IPS-18a (cell line): ENCODE measurements around the gene EYS.

Experiments
- H3K27ac ChIP-seq: one replicate; pipeline ENCODE4 v1.5.1; 2013; ENCODE audit warnings: low read length
- H3K27me3 ChIP-seq: one replicate; pipeline ENCODE4 v1.6.1; 2013; ENCODE audit warnings: mild to moderate bottlenecking, low read length; ENCODE audit not compliant: control insufficient read depth, insufficient read depth
- H3K36me3 ChIP-seq: one replicate; pipeline ENCODE4 v1.6.1; 2013; ENCODE audit warnings: low read depth, low read length; ENCODE audit not compliant: control insufficient read depth
- H3K4me1 ChIP-seq: one replicate; pipeline ENCODE4 v1.6.1; 2013; ENCODE audit warnings: low read depth, low read length; ENCODE audit not compliant: control insufficient read depth
- H3K4me3 ChIP-seq: one replicate; pipeline ENCODE4 v1.5.1; 2013; ENCODE audit warnings: low read length
- H3K9ac ChIP-seq: one replicate; pipeline ENCODE4 v1.6.1; 2013; ENCODE audit warnings: mild to moderate bottlenecking, low read length, moderate library complexity
- H3K9me3 ChIP-seq: one replicate; pipeline ENCODE4 v1.6.1; 2013; ENCODE audit warnings: low read depth, low read length; ENCODE audit not compliant: control insufficient read depth

The EYS gene

GRCh38 chr6:65295812-65296211, 411.2 kb downstream of the EYS start:
- H3K9ac ChIP-seq = no peak overlapping the region
- no peak overlapping the region for H3K4me3 ChIP-seq
- no peaks in the 10 kb centered on the region for H3K9me3 ChIP-seq
- H3K27me3 ChIP-seq = no peaks in the 10 kb centered on the region
- H3K4me1 ChIP-seq = no peaks in the 10 kb centered on the region
- no peaks in the 10 kb centered on the region for H3K36me3 ChIP-seq
- no peak overlapping the region for H3K27ac ChIP-seq

GRCh38 chr6:65289491-65289890, 417.5 kb downstream of the EYS start:
- Histone ChIP-seq H3K4me1 (no peaks in the 10 kb centered on the region), H3K27me3 (no peaks in the 10 kb centered on the region), H3K27ac (no peak overlapping the region), H3K9me3 (no peaks in the 10 kb centered on the region), H3K4me3 (no peak overlapping the region), H3K9ac (no peak overlapping the region), H3K36me3 (no peaks in the 10 kb centered on the region)

GRCh38 chr6:65285275-65285674, 421.8 kb downstream of the EYS start:
- Histone ChIP-seq H3K4me3 (no peak overlapping the region), H3K27me3 (no peaks in the 10 kb centered on the region), H3K36me3 (no peaks in the 10 kb centered on the region), H3K9ac (no peak overlapping the region), H3K9me3 (no peaks in the 10 kb centered on the region), H3K4me1 (no peaks in the 10 kb centered on the region), H3K27ac (no peak overlapping the region)

- no peak overlapping the region for H3K9ac ChIP-seq
- H3K36me3 ChIP-seq = no peaks in the 10 kb centered on the region
- no peaks in the 10 kb centered on the region for H3K9me3 ChIP-seq
- H3K27ac ChIP-seq = no peak overlapping the region
- H3K4me1 ChIP-seq = no peaks in the 10 kb centered on the region
- no peak overlapping the region for H3K4me3 ChIP-seq
- H3K27me3 ChIP-seq = no peaks in the 10 kb centered on the region
Observed at GRCh38 chr6:65280060-65280459, 427.0 kb downstream of the EYS start.

GRCh38 chr6:65262241-65262640, 444.8 kb downstream of the EYS start:
- H3K9ac ChIP-seq = no peak overlapping the region
- no peak overlapping the region for H3K27ac ChIP-seq
- H3K4me3 ChIP-seq = no peak overlapping the region
- peaks cover 15% of the 10 kb centered on the region for H3K4me1 ChIP-seq
- H3K36me3 ChIP-seq = no peaks in the 10 kb centered on the region
- H3K9me3 ChIP-seq = no peaks in the 10 kb centered on the region
- no peaks in the 10 kb centered on the region for H3K27me3 ChIP-seq

GRCh38 chr6:65259982-65260381, 447.0 kb downstream of the EYS start:
- Histone ChIP-seq H3K4me3 (peak overlapping the region; percentile 14), H3K27me3 (no peaks in the 10 kb centered on the region), H3K36me3 (no peaks in the 10 kb centered on the region), H3K9me3 (peaks cover 4% of the 10 kb centered on the region), H3K9ac (no peak overlapping the region), H3K27ac (no peak overlapping the region), H3K4me1 (peaks cover 15% of the 10 kb centered on the region)

GRCh38 chr6:65259059-65259458, 448.0 kb downstream of the EYS start:
- H3K4me1 ChIP-seq = peaks cover 15% of the 10 kb centered on the region
- no peaks in the 10 kb centered on the region for H3K36me3 ChIP-seq
- H3K27me3 ChIP-seq = no peaks in the 10 kb centered on the region
- no peak overlapping the region for H3K9ac ChIP-seq
- H3K4me3 ChIP-seq = no peak overlapping the region
- H3K27ac ChIP-seq = no peak overlapping the region
- peaks cover 4% of the 10 kb centered on the region for H3K9me3 ChIP-seq

GRCh38 chr6:65253041-65253440, 454.0 kb downstream of the EYS start:
- Histone ChIP-seq H3K9me3 (peaks cover 4% of the 10 kb centered on the region), H3K4me1 (no peaks in the 10 kb centered on the region), H3K27me3 (no peaks in the 10 kb centered on the region), H3K36me3 (no peaks in the 10 kb centered on the region), H3K9ac (no peak overlapping the region), H3K27ac (no peak overlapping the region), H3K4me3 (no peak overlapping the region)

GRCh38 chr6:65248101-65248610, 458.9 kb downstream of the EYS start:
- H3K9ac ChIP-seq = no peak overlapping the region
- no peak overlapping the region for H3K4me3 ChIP-seq
- H3K9me3 ChIP-seq = no peaks in the 10 kb centered on the region
- no peak overlapping the region for H3K27ac ChIP-seq
- H3K36me3 ChIP-seq = no peaks in the 10 kb centered on the region
- H3K4me1 ChIP-seq = no peaks in the 10 kb centered on the region
- H3K27me3 ChIP-seq = no peaks in the 10 kb centered on the region

GRCh38 chr6:65231616-65232015, 475.4 kb downstream of the EYS start:
- Histone ChIP-seq H3K36me3 (no peaks in the 10 kb centered on the region), H3K27me3 (no peaks in the 10 kb centered on the region), H3K9ac (no peak overlapping the region), H3K4me1 (no peaks in the 10 kb centered on the region), H3K4me3 (no peak overlapping the region), H3K27ac (no peak overlapping the region), H3K9me3 (no peaks in the 10 kb centered on the region)

GRCh38 chr6:65229825-65230224, 477.2 kb downstream of the EYS start:
- H3K27me3 ChIP-seq = no peaks in the 10 kb centered on the region
- no peak overlapping the region for H3K9ac ChIP-seq
- no peaks in the 10 kb centered on the region for H3K9me3 ChIP-seq
- H3K4me3 ChIP-seq = no peak overlapping the region
- no peak overlapping the region for H3K27ac ChIP-seq
- H3K36me3 ChIP-seq = no peaks in the 10 kb centered on the region
- H3K4me1 ChIP-seq = no peaks in the 10 kb centered on the region

GRCh38 chr6:65221153-65221552, 485.9 kb downstream of the EYS start:
- peaks cover 12% of the 10 kb centered on the region for H3K9me3 ChIP-seq
- no peaks in the 10 kb centered on the region for H3K4me1 ChIP-seq
- H3K27ac ChIP-seq = no peak overlapping the region
- no peak overlapping the region for H3K4me3 ChIP-seq
- no peaks in the 10 kb centered on the region for H3K27me3 ChIP-seq
- no peak overlapping the region for H3K9ac ChIP-seq
- H3K36me3 ChIP-seq = no peaks in the 10 kb centered on the region
